Panc1 (cell line): ENCODE data around the gene ALPK3. TPM values are rescaled to one million over a fixed set of nuclear protein-coding genes. Genes with fewer than 3 reads are reported as not detected.

ENCODE experiments used
- ATAC-seq: fragments of 200-7000 bp; cut with Tn5 transposase; 2 replicates; pipeline ENCODE4 v1.9.1; 2020; ENCODE audit warnings: mild to moderate bottlenecking, moderate library complexity
- BruUV-seq: library from RNA; stranded (reverse); fragments of 400-500 nt; replicated peaks from 2 replicates; lab custom pipeline; 2021; lab: Mats Ljungman, UMichigan
- CTCF ChIA-PET: fragments of 300-600 bp; sonication (Branson Sonifier 250); formaldehyde crosslinking; loops from one replicate; lab custom pipeline; 2022; ENCODE audit warnings: antibody characterized with exemption; lab: Charles Lee
- POLR2A ChIA-PET: fragments of 300-600 bp; sonication (Branson Sonifier 250); formaldehyde crosslinking; loops from one replicate; lab custom pipeline; 2022; ENCODE audit warnings: antibody characterized with exemption; lab: Charles Lee
- DNase-seq: peaks from one replicate; pipeline ENCODE4 v3.0.0-alpha.2; 2010; ENCODE audit warnings: low read depth, low spot score
- H3K27ac ChIP-seq: 2 replicates; pipeline ENCODE4 v1.5.1; 2011; ENCODE audit warnings: mild to moderate bottlenecking, low read length, inconsistent platforms
- H3K27me3 ChIP-seq: fragments of 200-500 bp; sonication (Bioruptor generic); 2 replicates; pipeline ENCODE4 v1.6.0; 2014; ENCODE audit warnings: low read length, inconsistent platforms; ENCODE audit not compliant: control insufficient read depth, insufficient read depth
- H3K36me3 ChIP-seq: fragments of 200-500 bp; sonication (Bioruptor generic); 2 replicates; pipeline ENCODE4 v1.5.1; 2014; ENCODE audit warnings: inconsistent platforms, mild to moderate bottlenecking, low read length, moderate library complexity; ENCODE audit not compliant: control insufficient read depth, insufficient read depth
- H3K4me1 ChIP-seq: 2 replicates; pipeline ENCODE4 v1.5.1; 2011; ENCODE audit warnings: inconsistent platforms, mild to moderate bottlenecking, low read length, moderate library complexity; ENCODE audit not compliant: control insufficient read depth, insufficient read depth
- H3K4me3 ChIP-seq, 2 experiments: 2 replicates each; pipeline ENCODE4 v1.5.1; 2011 to 2012; ENCODE audit warnings: low read depth in 2 of 2, low read length in 2 of 2, mild to moderate bottlenecking in 2 of 2, inconsistent platforms in 1 of 2, moderate library complexity in 1 of 2
- H3K9me3 ChIP-seq: fragments of 200-500 bp; sonication (Bioruptor generic); 2 replicates; pipeline ENCODE4 v1.5.1; 2014; ENCODE audit warnings: low read depth, mild to moderate bottlenecking, inconsistent platforms, low read length, moderate library complexity; ENCODE audit not compliant: control insufficient read depth, insufficient read depth
- POLR2AphosphoS5 ChIP-seq: IDR thresholded peaks from 2 replicates; pipeline ENCODE4 v1.6.1; 2012; ENCODE audit warnings: mild to moderate bottlenecking, low read depth, low read length, moderate library complexity
- REST ChIP-seq, 2 experiments: IDR thresholded peaks; 2 replicates each; pipeline ENCODE4 v1.6.1; 2011 to 2012; ENCODE audit warnings: low read depth in 2 of 2, control low read depth in 1 of 2, low read length in 1 of 2, mild to moderate bottlenecking in 1 of 2, moderate library complexity in 1 of 2; ENCODE audit not compliant: insufficient read depth in 1 of 2
- SIN3A ChIP-seq: IDR thresholded peaks from 2 replicates; pipeline ENCODE4 v1.6.1; 2012; ENCODE audit warnings: low read depth, mild to moderate bottlenecking, low read length, moderate library complexity, borderline replicate concordance; ENCODE audit not compliant: insufficient read depth
- TCF7L2 ChIP-seq: IDR thresholded peaks from 2 replicates; pipeline ENCODE4 v1.6.1; 2011; ENCODE audit warnings: mild to moderate bottlenecking, low read depth, low read length, inconsistent platforms
- in situ Hi-C: cut with HindIII; loops from 2 replicates; pipeline ENCODE4 v1.10.0; 2016; ENCODE audit warnings: low sequenced_read_pairs, low pct_unique_long_range_greater_than_20kb
- intact Hi-C: fragments of 100-400 bp; cut with micrococcal nuclease; formaldehyde crosslinking; loops from one replicate; pipeline ENCODE4 v1.10.0; 2022; ENCODE audit not compliant: unreplicated experiment
- total RNA-seq: library from RNA; stranded (reverse); gene quantifications from one replicate; pipeline ENCODE4 v1.2.1, GENCODE V29; 2021; ENCODE audit not compliant: unreplicated experiment
- TF ChIP-seq, protein P1 (sequence below): fragments of 450-650 bp; IDR thresholded peaks from 2 replicates; pipeline ENCODE4 v1.5.1; 2017; ENCODE audit warnings: mild to moderate bottlenecking

Gene ALPK3
- total RNA-seq, 1 experiment from 2014 or later, result 1.0 TPM

DNA sequence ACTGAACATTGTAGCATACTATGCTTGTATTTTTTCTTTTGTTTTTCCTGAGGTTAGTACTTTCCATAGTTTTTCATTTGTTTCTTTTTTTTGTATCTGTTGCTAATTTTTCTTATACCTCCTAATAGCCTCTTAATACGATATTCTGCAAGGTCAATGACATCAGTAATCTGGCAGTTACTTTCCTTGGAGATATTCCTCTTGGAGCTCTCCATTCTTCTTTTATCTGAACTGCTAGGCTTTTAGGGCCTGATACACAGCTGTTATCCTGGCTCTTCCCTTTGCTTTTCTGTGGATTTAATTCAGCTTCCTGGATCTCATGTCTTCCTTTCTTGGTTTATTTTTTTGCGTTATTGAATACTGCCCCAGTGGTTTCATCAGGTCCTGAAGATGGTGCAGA lies 12.9 kb downstream of the ALPK3 start:
- Histone ChIP-seq H3K4me1 (no peaks in the 10 kb centered on the region), H3K27me3 (peaks cover 5% of the 10 kb centered on the region; the same call in 1 of the 2 replicates), H3K36me3 (no peaks in the 10 kb centered on the region), H3K27ac (no peak overlapping the region), H3K9me3 (no peaks in the 10 kb centered on the region), H3K4me3 (no peak overlapping the region)
- POLR2A ChIA-PET, result no interaction called here
- ATAC-seq (no peak), DNase-seq (no peak)
- BruUV-seq, result no TSS peak
- in situ Hi-C loops (no loop called here), intact Hi-C loops (no loop called here)
- CTCF ChIA-PET, result no interaction called here
- TF ChIP-seq SIN3A (no peak), REST (IDR thresholded peaks at IDR 0.05; ENCODE audit: insufficient read depth in 1 of 2, low read depth in 2 of 2, low read length in 1 of 2) (no peak), POLR2AphosphoS5 (no peak), TCF7L2 (no peak)
- TF ChIP-seq, protein P1, sequence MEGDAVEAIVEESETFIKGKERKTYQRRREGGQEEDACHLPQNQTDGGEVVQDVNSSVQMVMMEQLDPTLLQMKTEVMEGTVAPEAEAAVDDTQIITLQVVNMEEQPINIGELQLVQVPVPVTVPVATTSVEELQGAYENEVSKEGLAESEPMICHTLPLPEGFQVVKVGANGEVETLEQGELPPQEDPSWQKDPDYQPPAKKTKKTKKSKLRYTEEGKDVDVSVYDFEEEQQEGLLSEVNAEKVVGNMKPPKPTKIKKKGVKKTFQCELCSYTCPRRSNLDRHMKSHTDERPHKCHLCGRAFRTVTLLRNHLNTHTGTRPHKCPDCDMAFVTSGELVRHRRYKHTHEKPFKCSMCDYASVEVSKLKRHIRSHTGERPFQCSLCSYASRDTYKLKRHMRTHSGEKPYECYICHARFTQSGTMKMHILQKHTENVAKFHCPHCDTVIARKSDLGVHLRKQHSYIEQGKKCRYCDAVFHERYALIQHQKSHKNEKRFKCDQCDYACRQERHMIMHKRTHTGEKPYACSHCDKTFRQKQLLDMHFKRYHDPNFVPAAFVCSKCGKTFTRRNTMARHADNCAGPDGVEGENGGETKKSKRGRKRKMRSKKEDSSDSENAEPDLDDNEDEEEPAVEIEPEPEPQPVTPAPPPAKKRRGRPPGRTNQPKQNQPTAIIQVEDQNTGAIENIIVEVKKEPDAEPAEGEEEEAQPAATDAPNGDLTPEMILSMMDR, result no peak

GRCh38 chr15:84831028-84831427 lies 13.9 kb downstream of the ALPK3 start:
- H3K36me3 ChIP-seq, result no peaks in the 10 kb centered on the region
- H3K27ac ChIP-seq, result no peak overlapping the region
- no peaks in the 10 kb centered on the region for H3K4me1 ChIP-seq
- intact Hi-C loops, result no loop called here
- no peak overlapping the region for H3K4me3 ChIP-seq
- BruUV-seq, result no TSS peak
- in situ Hi-C loops, result no loop called here
- POLR2A ChIA-PET, result interaction anchor here (1.0 kb wide), 1 partner anchor 99 kb away, joined by 9 read pairs; no protein-coding TSS in a partner anchor
- no peak for TF ChIP-seq REST (IDR thresholded peaks at IDR 0.05; ENCODE audit: insufficient read depth in 1 of 2, low read depth in 2 of 2, low read length in 1 of 2)
- TF ChIP-seq, protein P1, result no peak
- TF ChIP-seq SIN3A, result no peak
- no peak for TF ChIP-seq POLR2AphosphoS5
- TF ChIP-seq TCF7L2, result no peak
- CTCF ChIA-PET, result no interaction called here
- no peak for DNase-seq
- H3K9me3 ChIP-seq, result no peaks in the 10 kb centered on the region
- H3K27me3 ChIP-seq, result peaks cover 5% of the 10 kb centered on the region; the same call in 1 of the 2 replicates
- no peak for ATAC-seq
